HL-60/S4 (cell line): ENCODE measurements around the gene PHF21B.

Source experiments
- in situ Hi-C: fragments of 300-500 bp; cut with MboI; formaldehyde crosslinking; loops from 2 replicates; pipeline ENCODE4 v1.14.3; 2022; ENCODE audit warnings: low sequenced_read_pairs

PHF21B gene

GRCh38 chr22:44847380-44847779, 162.4 kb downstream of the PHF21B start:
- in situ Hi-C loops: no loop called here

- in situ Hi-C loops: no loop called here
Measured at GRCh38 chr22:44846726-44847275, 163.0 kb downstream of the PHF21B start.

DNA sequence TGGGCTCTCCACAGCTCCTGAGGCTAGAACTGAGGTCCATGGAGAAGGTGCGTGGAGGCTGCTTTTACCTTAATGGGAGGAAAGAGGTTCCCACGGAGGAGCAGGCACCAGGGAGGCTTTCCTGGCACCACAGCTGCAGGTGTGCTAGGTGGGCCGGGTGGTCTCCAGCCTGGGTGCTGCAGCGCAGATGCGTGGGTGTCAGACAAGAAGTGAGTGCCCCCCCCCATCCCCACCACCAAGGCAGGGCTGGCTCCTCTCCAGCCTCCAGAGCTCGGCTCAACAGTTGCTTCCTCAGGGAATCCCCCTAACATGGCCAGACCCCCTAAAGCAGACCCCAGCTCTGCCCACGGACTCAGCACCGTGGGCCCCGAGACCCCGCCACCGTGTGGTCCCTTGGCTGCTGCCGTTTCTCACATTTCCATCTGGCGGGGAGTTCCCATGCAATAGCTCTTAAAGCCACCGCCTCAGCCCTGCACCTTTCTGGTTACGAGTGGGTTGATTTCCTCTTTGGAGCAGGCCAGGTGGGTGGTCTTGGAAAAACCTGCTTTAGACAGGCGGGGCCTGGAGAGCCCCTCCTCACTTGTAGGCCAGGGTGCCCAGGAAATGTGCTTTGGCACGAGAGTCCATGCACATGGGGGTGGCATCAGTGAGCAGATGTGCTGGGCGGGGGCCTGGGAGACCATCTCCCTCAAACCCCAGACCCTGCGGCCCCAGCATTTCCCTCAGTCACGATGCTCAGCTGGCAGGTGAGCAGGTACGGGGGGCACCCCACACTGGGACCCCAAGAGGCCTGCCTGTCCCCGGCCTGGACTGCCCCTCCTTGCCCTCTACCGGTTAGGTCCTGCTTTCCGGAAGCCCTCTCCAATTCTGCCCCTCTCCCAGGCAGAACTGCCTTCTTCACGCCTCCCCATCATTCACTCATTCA, 163.7 kb downstream of the PHF21B start:
- in situ Hi-C loops: no loop called here

- in situ Hi-C loops: no loop called here
Measured at GRCh38 chr22:44845191-44845590, 164.6 kb downstream of the PHF21B start.

DNA sequence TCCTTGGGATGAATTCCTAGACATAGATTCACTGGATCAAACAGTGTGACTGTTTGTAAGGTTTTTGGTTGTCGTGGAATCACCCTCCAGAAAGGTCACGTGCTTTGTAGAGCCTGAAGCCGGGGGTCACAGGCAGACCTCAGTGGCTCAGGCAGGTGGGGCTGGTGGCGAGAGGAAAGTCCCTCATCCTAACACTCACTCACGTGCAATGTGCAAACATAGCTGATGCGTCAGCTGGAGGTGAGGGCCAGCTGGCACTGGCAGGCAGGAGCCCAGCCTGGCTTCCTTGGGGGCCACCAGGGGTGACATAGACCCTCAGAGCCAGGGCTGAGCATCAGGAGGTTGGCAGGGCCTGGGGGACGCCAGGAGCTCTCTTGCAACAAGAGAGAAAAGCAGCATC, 167.4 kb downstream of the PHF21B start:
- in situ Hi-C loops: no loop called here

- in situ Hi-C loops: no loop called here
Measured at GRCh38 chr22:44840611-44841322, 169.0 kb downstream of the PHF21B start.

DNA sequence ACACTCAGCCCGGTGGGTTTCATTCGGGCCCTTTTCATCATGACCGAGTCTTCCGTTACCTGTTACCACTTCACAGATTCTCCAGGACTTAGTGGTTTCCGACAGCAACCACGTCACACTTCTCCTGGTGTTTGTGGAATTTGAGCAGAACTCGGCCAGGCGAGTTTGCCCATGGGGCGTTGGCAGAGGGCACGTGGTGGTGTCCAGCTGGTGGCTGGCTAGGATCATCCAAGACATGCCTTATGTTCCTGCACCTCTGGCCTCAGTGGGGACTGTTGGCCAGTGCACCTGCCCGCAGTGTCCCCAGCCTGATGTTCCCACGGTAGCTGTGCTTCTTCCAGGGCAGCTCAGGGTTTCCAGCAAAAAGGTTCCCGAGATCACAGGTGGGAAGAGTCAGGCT, 170.1 kb downstream of the PHF21B start:
- in situ Hi-C loops: no loop called here

- in situ Hi-C loops: no loop called here
Measured at GRCh38 chr22:44839061-44839460, 170.7 kb downstream of the PHF21B start.

- in situ Hi-C loops: no loop called here
Measured at GRCh38 chr22:44838316-44839016, 171.3 kb downstream of the PHF21B start.

DNA sequence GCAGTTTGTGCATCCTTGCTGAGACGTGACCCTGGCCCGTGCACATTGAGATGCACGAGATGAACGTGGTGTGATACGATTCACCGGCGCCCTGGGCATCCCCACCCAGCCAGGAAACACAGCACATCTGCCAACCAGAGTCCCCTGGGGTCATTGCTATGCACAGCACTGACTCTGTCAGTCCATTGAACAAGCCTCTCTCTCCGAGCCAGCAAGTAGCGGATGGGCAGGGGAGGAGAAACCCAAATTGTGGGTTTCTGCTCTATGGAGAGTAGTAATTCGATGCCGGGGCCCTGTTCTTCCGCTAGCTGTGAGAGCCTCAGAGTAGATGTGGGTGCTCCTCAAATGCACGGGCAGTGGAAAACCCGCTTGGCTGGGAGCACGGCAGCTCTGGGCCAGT, 172.3 kb downstream of the PHF21B start:
- in situ Hi-C loops: no loop called here

DNA sequence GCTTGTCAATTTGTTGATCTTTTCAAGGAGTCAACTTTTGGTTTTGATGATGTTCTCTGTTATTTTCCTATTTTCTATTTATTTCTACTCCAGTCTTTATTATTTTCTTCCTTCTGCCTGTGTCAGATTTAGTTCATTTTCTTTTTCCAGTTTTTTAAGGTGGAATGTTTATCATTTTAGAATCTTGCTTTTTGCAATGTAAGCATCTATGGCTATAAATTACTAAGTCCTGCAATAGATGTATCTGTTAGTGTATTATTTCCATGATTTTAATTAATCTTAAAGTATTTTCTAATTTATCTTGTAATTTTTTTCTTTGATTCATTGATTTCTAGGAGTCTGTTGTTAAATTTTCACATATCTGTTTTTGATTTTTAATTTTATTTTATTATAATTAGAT, 175.7 kb downstream of the PHF21B start:
- in situ Hi-C loops: no loop called here

GRCh38 chr22:44831885-44832284, 177.9 kb downstream of the PHF21B start:
- in situ Hi-C loops: no loop called here
